Left ventricle myocardium inferior (tissue), 1 donor: Measurements from ENCODE around the gene AHR. TPM values are rescaled to one million over a fixed set of nuclear protein-coding genes. Genes with fewer than 3 reads are reported as not detected.

Source experiments
- DNase-seq: peaks from one replicate; pipeline ENCODE4 v3.0.0-alpha.2; 2020
- H3K27ac ChIP-seq: fragments of 200-600 bp; replicated peaks from 2 replicates; pipeline ENCODE4 v1.8.0; 2021
- H3K27me3 ChIP-seq: fragments of 200-600 bp; 2 replicates; pipeline ENCODE4 v1.8.0; 2021; ENCODE audit warnings: low read depth
- H3K36me3 ChIP-seq: fragments of 200-600 bp; 2 replicates; pipeline ENCODE4 v1.8.0; 2021
- H3K4me1 ChIP-seq: fragments of 200-600 bp; 2 replicates; pipeline ENCODE4 v1.8.0; 2021
- H3K4me3 ChIP-seq: fragments of 200-600 bp; 2 replicates; pipeline ENCODE4 v1.8.0; 2021; ENCODE audit warnings: mild to moderate bottlenecking, moderate library complexity
- H3K9me3 ChIP-seq: fragments of 200-600 bp; replicated peaks from 2 replicates; pipeline ENCODE4 v1.8.0; 2021
- CTCF ChIP-seq: fragments of 200-600 bp; IDR thresholded peaks from 2 replicates; pipeline ENCODE4 v1.8.0; 2021; ENCODE audit warnings: antibody characterized with exemption, mild to moderate bottlenecking, borderline replicate concordance
- intact Hi-C: fragments of 100-400 bp; cut with micrococcal nuclease; formaldehyde crosslinking; loops from one replicate; pipeline ENCODE4 v1.11.0; 2022
- total RNA-seq: library from RNA; stranded (reverse); fragmentation: NEBNext Ultra II Directional; extraction: Animal tissue kit (Norgen Biotek cat#: 25700); gene quantifications from one replicate; pipeline ENCODE4 v1.2.1, GENCODE V29; 2021
- donor health status: DM: no; HTN: yes; CAD: no; lungs with severe emphysema.

Gene AHR
- total RNA-seq, 1 donor from 2014 or later, result 24.9 TPM

GRCh38 chr7:17319164-17320101, 21.0 kb downstream of the AHR start:
- H3K4me1 ChIP-seq, result peaks cover 60% of the 10 kb centered on the region
- peaks cover 21% of the 10 kb centered on the region for H3K36me3 ChIP-seq
- intact Hi-C loops, result no loop called here
- DNase-seq, result no peak
- H3K4me3 ChIP-seq, result no peak overlapping the region
- H3K27me3 ChIP-seq, result no peaks in the 10 kb centered on the region
- TF ChIP-seq CTCF, result no peak
- no peaks in the 10 kb centered on the region for H3K9me3 ChIP-seq
- H3K27ac ChIP-seq, result no peak overlapping the region

GRCh38 chr7:17320102-17320497, 21.6 kb downstream of the AHR start:
- no peaks in the 10 kb centered on the region for H3K9me3 ChIP-seq
- peaks cover 56% of the 10 kb centered on the region for H3K4me1 ChIP-seq
- no peak for TF ChIP-seq CTCF

GRCh38 chr7:17320657-17321056, 22.2 kb downstream of the AHR start:
- intact Hi-C loops, result no loop called here
- Histone ChIP-seq H3K4me3 (no peak overlapping the region), H3K27ac (no peak overlapping the region), H3K36me3 (peaks cover 31% of the 10 kb centered on the region), H3K9me3 (no peaks in the 10 kb centered on the region), H3K27me3 (no peaks in the 10 kb centered on the region), H3K4me1 (peaks cover 59% of the 10 kb centered on the region)
- TF ChIP-seq CTCF, result no peak
- no peak for DNase-seq

More at GRCh38 chr7:17320102-17320497, 21.6 kb downstream of the AHR start:
- no peak overlapping the region for H3K27ac ChIP-seq
- no peak overlapping the region for H3K4me3 ChIP-seq
- DNase-seq, result no peak
- H3K36me3 ChIP-seq, result peaks cover 26% of the 10 kb centered on the region
- intact Hi-C loops, result no loop called here
- no peaks in the 10 kb centered on the region for H3K27me3 ChIP-seq

- H3K27ac ChIP-seq, result no peak overlapping the region
- no peak overlapping the region for H3K4me3 ChIP-seq
- no peaks in the 10 kb centered on the region for H3K9me3 ChIP-seq
- peaks cover 54% of the 10 kb centered on the region for H3K36me3 ChIP-seq
- H3K27me3 ChIP-seq, result no peaks in the 10 kb centered on the region
- peaks cover 45% of the 10 kb centered on the region for H3K4me1 ChIP-seq
- intact Hi-C loops, result no loop called here
- TF ChIP-seq CTCF, result no peak
- no peak for DNase-seq
Measured at GRCh38 chr7:17325364-17325763, 26.9 kb downstream of the AHR start.

GRCh38 chr7:17326378-17326777, 27.9 kb downstream of the AHR start:
- Histone ChIP-seq H3K27me3 (no peaks in the 10 kb centered on the region), H3K4me1 (peaks cover 35% of the 10 kb centered on the region), H3K4me3 (no peak overlapping the region), H3K36me3 (peaks cover 64% of the 10 kb centered on the region), H3K9me3 (no peaks in the 10 kb centered on the region), H3K27ac (no peak overlapping the region)
- TF ChIP-seq CTCF, result no peak
- intact Hi-C loops, result no loop called here
- no peak for DNase-seq
